SK-N-SH treated with all-trans-retinoic acid at 6 μM for 48 hours (cell line): ENCODE data around the gene CLCN3.

Experiments used
- ATAC-seq: fragments of 200-7000 bp; cut with Tn5 transposase; 3 replicates; pipeline ENCODE4 v1.9.1; 2020; ENCODE audit warnings: mild to moderate bottlenecking, moderate library complexity
- ARNTL ChIP-seq: fragments of 450-650 bp; formaldehyde crosslinking; IDR thresholded peaks from 2 replicates; pipeline ENCODE4 v1.5.0; 2020; ENCODE audit warnings: low read depth, mild to moderate bottlenecking, moderate library complexity, borderline replicate concordance
- BACH2 ChIP-seq: fragments of 250-450 bp; sonication (Bioruptor Pico); IDR thresholded peaks from 2 replicates; pipeline ENCODE4 v1.9.0; 2021; ENCODE audit warnings: mild to moderate bottlenecking, borderline replicate concordance
- CREB5 ChIP-seq: fragments of 250-450 bp; sonication (Bioruptor Pico); IDR thresholded peaks from 2 replicates; pipeline ENCODE4 v1.5.1; 2020; ENCODE audit warnings: low read depth, mild to moderate bottlenecking, moderate library complexity
- CSDC2 ChIP-seq: fragments of 250-450 bp; sonication (Bioruptor Pico); IDR thresholded peaks from 2 replicates; pipeline ENCODE4 v1.5.0; 2020; ENCODE audit warnings: mild to moderate bottlenecking, moderate library complexity
- CSRNP3 ChIP-seq: fragments of 250-450 bp; sonication (Bioruptor Pico); IDR thresholded peaks from 2 replicates; pipeline ENCODE4 v1.5.1; 2021; ENCODE audit warnings: mild to moderate bottlenecking, moderate library complexity
- ESRRG ChIP-seq: fragments of 250-450 bp; sonication (Bioruptor Pico); IDR thresholded peaks from 2 replicates; pipeline ENCODE4 v1.6.1; 2021; ENCODE audit warnings: mild to moderate bottlenecking
- ISL1 ChIP-seq: fragments of 250-450 bp; sonication (Bioruptor Pico); IDR thresholded peaks from 2 replicates; pipeline ENCODE4 v2.1.2; 2022; ENCODE audit warnings: mild to moderate bottlenecking, moderate library complexity
- OSR1 ChIP-seq: fragments of 250-450 bp; sonication (Bioruptor Pico); IDR thresholded peaks from 2 replicates; pipeline ENCODE4 v1.8.0; 2022; ENCODE audit warnings: moderate library complexity, mild to moderate bottlenecking, inconsistent platforms
- PATZ1 ChIP-seq: fragments of 250-450 bp; sonication (Bioruptor Pico); IDR thresholded peaks from 2 replicates; pipeline ENCODE4 v1.8.0; 2020; ENCODE audit warnings: mild to moderate bottlenecking, moderate library complexity, borderline replicate concordance
- POU6F1 ChIP-seq: fragments of 250-450 bp; sonication (Bioruptor Pico); IDR thresholded peaks from 2 replicates; pipeline ENCODE4 v1.8.0; 2021; ENCODE audit warnings: low read depth, mild to moderate bottlenecking, moderate library complexity, borderline replicate concordance
- PPARA ChIP-seq: fragments of 250-450 bp; sonication (Bioruptor Pico); IDR thresholded peaks from 2 replicates; pipeline ENCODE4 v1.5.0; 2020; ENCODE audit warnings: mild to moderate bottlenecking, borderline replicate concordance
- RARB ChIP-seq: fragments of 250-450 bp; sonication (Bioruptor Pico); IDR thresholded peaks from 2 replicates; pipeline ENCODE4 v1.8.0; 2021; ENCODE audit warnings: mild to moderate bottlenecking, moderate library complexity
- SNAI2 ChIP-seq: fragments of 250-450 bp; sonication (Bioruptor Pico); IDR thresholded peaks from 2 replicates; pipeline ENCODE4 v1.5.0; 2020; ENCODE audit warnings: mild to moderate bottlenecking, moderate library complexity
- TSHZ2 ChIP-seq: fragments of 250-450 bp; sonication (Bioruptor Pico); IDR thresholded peaks from 2 replicates; pipeline ENCODE4 v1.5.0; 2020; ENCODE audit warnings: mild to moderate bottlenecking, moderate library complexity
- ZC3H10 ChIP-seq: fragments of 250-450 bp; sonication (Bioruptor Pico); IDR thresholded peaks from 2 replicates; pipeline ENCODE4 v1.5.1; 2021; ENCODE audit warnings: mild to moderate bottlenecking, moderate library complexity
- ZFP3 ChIP-seq: fragments of 250-450 bp; sonication (Bioruptor Pico); IDR thresholded peaks from 2 replicates; pipeline ENCODE4 v1.5.0; 2020; ENCODE audit warnings: mild to moderate bottlenecking, moderate library complexity
- ZFP30 ChIP-seq: fragments of 450-650 bp; formaldehyde crosslinking; IDR thresholded peaks from 2 replicates; pipeline ENCODE4 v1.5.0; 2022; ENCODE audit warnings: mild to moderate bottlenecking, moderate library complexity
- ZNF565 ChIP-seq: fragments of 450-650 bp; formaldehyde crosslinking; conservative IDR thresholded peaks from 2 replicates; pipeline ENCODE4 v1.5.0; 2020; ENCODE audit warnings: low read depth, mild to moderate bottlenecking, moderate library complexity
- ZNF70 ChIP-seq: fragments of 450-650 bp; formaldehyde crosslinking; IDR thresholded peaks from 2 replicates; pipeline ENCODE4 v1.5.0; 2020; ENCODE audit warnings: mild to moderate bottlenecking, moderate library complexity
- ZNF8 ChIP-seq: fragments of 450-650 bp; formaldehyde crosslinking; IDR thresholded peaks from 2 replicates; pipeline ENCODE4 v1.5.0; 2020; ENCODE audit warnings: mild to moderate bottlenecking, moderate library complexity

The CLCN3 gene

DNA sequence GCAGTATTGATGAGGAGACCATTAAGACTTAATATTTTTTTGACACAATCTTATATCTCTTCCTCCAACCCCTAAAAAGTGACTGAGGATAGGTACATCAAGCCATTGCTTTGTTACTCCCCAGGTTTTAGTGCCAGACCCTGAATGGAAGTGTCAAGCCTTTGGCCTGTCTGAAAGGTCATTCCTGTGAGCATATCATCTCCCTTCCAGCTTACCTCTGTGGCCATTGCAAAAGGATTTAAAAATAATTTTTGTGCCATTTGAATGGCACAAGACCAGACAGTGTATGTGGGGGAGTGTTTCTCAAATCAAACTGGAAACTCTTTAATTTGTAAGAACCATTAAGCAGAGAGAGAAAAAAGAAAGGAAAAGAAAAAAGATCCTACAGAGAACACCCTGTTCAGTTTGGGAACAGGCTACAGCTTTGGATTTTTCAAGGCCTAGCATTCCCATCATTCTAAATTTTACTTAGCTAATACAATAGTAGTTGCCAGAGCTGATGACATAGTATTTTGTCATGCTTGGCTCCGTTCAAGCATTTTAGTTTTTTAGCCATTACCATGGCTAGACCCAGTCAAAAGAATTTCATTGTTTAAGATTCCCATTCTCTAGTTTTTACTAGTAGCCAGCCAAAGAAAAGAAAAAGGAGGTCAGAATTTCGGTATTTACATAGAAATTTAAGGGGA is 87.7 kb downstream of the CLCN3 start:
- TF ChIP-seq CREB5 (CRISPR knock-in tag) (no peak), ZNF70 (CRISPR knock-in tag) (no peak), CSRNP3 (CRISPR knock-in tag) (no peak), ZFP30 (CRISPR knock-in tag) (no peak), RARB (CRISPR knock-in tag) (no peak)
- TF ChIP-seq, all 23 proteins: peak for 0
- ATAC-seq: no peak

DNA sequence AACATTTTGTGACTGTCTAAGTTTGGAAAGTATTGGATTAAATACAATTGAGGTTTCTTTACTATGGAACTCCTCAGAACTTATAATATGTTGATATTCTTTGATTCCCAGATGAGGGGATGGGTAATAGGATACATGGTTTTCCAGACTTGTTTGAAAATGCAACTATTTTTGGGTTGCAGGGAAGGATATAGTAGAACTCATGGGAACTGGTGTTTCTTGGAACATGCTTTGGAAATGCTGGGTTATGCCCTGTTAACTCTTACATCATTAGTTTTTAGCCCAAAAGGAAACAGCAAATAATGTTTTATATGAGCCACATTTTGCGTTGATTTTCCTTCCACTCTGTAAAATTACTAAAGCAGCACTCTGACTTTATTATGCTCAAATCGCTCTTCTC is 95.4 kb downstream of the CLCN3 start:
- no peak for ATAC-seq
- TF ChIP-seq ESRRG (no peak), POU6F1 (CRISPR knock-in tag) (no peak), ISL1 (no peak), ZC3H10 (CRISPR knock-in tag) (no peak), CSRNP3 (CRISPR knock-in tag) (no peak), ZFP3 (CRISPR knock-in tag) (no peak), ARNTL (CRISPR knock-in tag) (no peak), PATZ1 (CRISPR knock-in tag) (no peak), PPARA (CRISPR knock-in tag) (no peak), CSDC2 (CRISPR knock-in tag) (no peak), ZFP30 (CRISPR knock-in tag) (no peak), SNAI2 (CRISPR knock-in tag) (no peak), ZNF565 (CRISPR knock-in tag) (no peak), OSR1 (CRISPR knock-in tag) (no peak), ZNF8 (CRISPR knock-in tag) (no peak), TSHZ2 (CRISPR knock-in tag) (no peak), BACH2 (CRISPR knock-in tag) (no peak), CREB5 (CRISPR knock-in tag) (no peak), ZNF70 (CRISPR knock-in tag) (no peak)
